ENCODE data around the gene ZNF70. TPM values are rescaled to one million over a fixed set of nuclear protein-coding genes. Genes with fewer than 3 reads are reported as not detected.

ZNF70 gene
- 3.7 TPM for total RNA-seq

DNA sequence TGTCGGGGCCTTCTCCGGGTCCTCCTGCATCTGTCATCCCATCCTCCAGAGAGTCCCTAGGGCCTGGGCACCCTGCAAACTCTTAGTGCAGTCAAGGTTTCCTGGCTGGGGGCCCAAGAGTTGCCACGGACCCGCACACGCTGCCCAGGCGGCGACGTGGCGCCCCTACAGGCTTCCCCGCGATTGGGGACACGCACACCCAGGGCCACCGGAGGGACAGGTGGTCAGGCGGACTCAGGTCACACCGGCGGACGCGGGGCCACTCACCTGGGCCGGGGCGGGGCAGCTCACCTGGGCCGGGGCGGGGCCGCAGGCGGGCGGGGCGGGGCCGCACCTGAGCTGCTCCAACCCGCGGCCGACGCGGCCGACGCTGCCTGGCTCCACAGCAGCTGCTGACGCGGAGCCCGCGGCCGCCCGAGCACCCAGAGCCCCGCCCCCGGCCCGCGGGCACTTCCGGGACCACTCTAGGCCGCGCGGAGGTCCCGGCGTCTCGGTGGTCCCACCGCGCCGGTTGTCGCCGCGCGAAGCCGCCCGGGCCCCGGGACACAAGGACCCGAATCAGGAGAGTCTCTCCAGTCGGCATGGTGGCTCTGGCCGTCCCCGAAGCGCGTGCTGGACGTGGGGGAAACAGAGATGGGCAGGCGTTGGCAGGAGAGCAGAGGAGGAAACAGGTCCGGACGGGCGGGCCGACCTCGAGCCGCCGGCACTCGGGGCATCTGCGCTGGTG, at the start of gene ZNF70:
ZNF70 (minus strand) TSS at position 399 of the 727 bp plus-strand sequence. CDS start 5,972 bp downstream, outside the sequence.
- FAIRE-seq (no peak), DNase-seq (ENCODE audit: low spot score in 2 of 2) (peak; percentile 91 to 92)

- DNase-seq (ENCODE audit: low spot score in 2 of 2) (no peak), FAIRE-seq (no peak)
Measured at GRCh38 chr22:23796461-23796860, 45.5 kb upstream of the ZNF70 start.

- no peak for FAIRE-seq
- no peak for DNase-seq (ENCODE audit: low spot score in 2 of 2)
Measured at GRCh38 chr22:23793326-23793725, 42.4 kb upstream of the ZNF70 start.

DNA sequence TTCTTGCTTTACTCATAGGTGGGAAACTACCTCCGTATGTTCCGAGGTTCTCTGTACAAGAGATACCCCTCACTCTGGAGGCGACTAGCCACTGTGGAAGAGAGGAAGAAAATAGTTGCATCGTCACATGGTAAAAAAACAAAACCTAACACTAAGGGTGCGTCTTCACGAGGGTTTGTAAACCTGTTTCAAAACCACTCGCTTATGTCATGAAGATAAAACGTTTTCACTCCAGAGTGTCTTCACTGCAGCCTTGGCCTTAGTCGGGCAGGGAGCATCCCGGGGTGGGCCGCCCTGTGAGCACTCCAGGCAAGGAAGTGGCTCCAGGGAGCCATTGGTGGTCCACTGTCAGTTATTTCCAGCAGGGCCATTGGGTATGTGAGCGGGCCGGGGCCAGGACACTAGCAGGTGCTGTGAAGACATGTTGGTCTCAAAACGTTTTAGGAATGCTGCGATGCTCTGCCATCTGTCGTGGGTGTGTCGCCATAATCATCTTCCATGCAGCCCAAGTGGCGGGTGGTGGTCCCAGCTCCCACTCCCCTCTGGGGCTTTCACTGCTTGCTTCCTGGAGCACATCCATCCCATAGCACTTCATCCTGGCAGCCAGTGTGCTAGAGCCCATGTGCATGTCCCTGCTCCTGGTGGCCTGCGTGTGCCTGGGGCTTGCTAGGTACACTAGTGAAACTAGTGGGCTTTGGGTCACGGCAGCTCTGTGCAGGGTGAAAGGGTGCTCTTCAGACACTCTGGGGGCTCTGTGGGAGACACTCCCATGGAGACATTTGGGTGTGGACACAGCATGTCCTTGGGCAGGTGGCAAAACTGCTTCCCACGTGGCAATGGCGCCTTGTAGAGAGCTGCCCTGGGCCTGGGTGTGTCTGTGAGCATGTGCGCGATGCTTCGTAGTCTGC, 41.1 kb upstream of the ZNF70 start:
- DNase-seq (ENCODE audit: low spot score in 2 of 2) (no peak), FAIRE-seq (no peak)

DNA sequence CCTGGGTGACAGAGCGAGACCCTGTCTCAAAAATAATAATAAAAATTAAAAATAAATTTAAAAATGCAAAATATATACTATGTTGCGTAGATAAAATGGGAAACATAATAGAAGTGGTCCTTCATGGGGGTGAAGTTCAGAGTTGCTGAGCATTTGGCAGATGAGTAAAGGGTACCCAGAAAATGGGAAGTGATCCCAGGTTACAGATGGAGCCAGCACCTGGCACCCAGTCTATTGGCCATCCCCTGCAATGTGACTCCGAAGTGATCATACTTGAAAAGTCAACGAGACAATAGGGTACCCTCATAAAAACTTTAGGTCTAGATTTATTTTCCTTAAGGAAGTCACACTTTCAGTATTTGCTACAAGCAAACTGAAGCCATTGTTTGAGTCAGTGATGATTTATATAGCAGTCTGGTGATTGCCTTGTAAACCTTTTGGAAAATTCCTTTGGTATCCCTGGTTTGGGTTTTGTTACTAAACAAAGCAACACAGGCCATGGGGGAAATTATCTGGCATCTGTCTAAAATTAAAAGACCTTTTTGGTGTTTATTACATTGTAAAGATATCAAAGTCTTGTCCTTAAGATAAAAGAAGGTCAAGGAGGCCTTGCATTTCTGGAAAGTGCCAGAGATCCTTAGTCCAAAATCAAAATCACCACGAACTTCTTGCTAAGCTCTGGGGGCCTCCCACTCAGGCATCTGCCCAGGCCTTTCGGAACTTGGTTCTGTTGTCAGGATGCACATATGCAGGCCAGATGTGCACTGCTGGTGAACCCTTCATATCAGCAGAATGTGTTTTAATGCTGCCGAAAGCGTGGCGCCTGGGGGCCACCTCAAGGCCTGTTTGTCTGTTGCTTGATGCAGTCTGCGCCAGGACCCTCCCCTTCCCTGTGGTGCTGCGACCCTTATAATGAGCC, 40.2 kb upstream of the ZNF70 start:
- no peak for DNase-seq (ENCODE audit: low spot score in 2 of 2)
- no peak for FAIRE-seq

DNA sequence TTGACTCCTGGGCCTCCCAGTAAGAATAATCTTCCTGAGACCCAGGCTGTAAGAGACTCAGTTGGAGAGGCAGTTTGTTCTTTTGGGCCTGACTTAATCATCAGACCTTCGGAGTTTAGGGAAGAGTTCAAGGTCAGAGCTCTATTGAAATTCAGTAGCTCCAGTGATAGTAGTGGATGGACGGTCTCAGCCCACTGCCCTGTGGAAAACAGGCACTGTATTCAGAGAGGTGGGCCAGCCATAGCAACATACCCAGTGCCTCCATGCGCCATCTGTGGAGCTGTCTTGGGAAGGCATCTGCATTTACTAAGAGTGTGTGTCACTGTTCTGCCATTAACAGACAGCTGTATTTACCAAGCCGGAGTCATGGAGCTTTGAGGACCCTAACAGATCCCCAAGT, 38.7 kb upstream of the ZNF70 start:
- DNase-seq (ENCODE audit: low spot score in 2 of 2) (no peak), FAIRE-seq (no peak)

GRCh38 chr22:23789121-23789520, 38.2 kb upstream of the ZNF70 start:
- FAIRE-seq (no peak), DNase-seq (ENCODE audit: low spot score in 2 of 2) (no peak)

- FAIRE-seq, result no peak
- no peak for DNase-seq (ENCODE audit: low spot score in 2 of 2)
Measured at GRCh38 chr22:23787910-23788309, 37.0 kb upstream of the ZNF70 start.

- FAIRE-seq, result no peak
- no peak for DNase-seq (ENCODE audit: low spot score in 2 of 2)
Measured at GRCh38 chr22:23787600-23787896, 36.6 kb upstream of the ZNF70 start.

- FAIRE-seq (no peak), DNase-seq (ENCODE audit: low spot score in 2 of 2) (peak; percentile 91 to 95)
Measured at GRCh38 chr22:23786752-23787599, 36.1 kb upstream of the ZNF70 start, which contains the start of gene SMARCB1. SMARCB1 (plus strand) TSS chr22:23786966; CDS start chr22:23787170, 204 bp downstream.

DNA sequence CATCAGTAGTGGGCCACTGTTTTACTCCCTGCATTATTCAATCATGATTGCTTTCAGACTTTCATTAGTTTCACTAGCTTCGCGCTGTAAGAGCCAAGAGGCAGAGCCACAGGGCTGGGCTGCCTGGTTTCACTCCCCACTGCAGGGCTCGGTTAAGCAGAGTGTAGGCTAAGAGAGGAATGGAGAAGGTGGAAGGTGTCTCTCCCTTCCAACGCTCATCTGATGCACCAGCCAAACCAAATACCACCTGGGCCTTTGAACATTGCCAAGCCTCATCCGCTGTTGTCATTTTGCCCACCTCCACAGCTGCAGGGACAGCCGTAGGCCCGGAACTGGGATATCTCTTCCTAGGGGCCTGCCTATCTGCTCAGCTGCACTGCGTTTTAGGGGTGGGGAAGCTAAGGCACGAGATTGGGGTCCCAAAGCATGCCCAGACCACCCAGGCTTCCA, 35.4 kb upstream of the ZNF70 start:
- no peak for DNase-seq (ENCODE audit: low spot score in 2 of 2)
- FAIRE-seq, result no peak

- DNase-seq (ENCODE audit: low spot score in 2 of 2), result no peak
- FAIRE-seq, result no peak
Measured at GRCh38 chr22:23784215-23784732, 33.4 kb upstream of the ZNF70 start.

- FAIRE-seq (no peak), DNase-seq (ENCODE audit: low spot score in 2 of 2) (no peak)
Measured at GRCh38 chr22:23783265-23784150, 32.6 kb upstream of the ZNF70 start.

GRCh38 chr22:23782703-23783102, 31.8 kb upstream of the ZNF70 start:
- no peak for DNase-seq (ENCODE audit: low spot score in 2 of 2)
- no peak for FAIRE-seq

- no peak for DNase-seq (ENCODE audit: low spot score in 2 of 2)
- FAIRE-seq, result no peak
Measured at GRCh38 chr22:23782252-23782651, 31.3 kb upstream of the ZNF70 start.

GRCh38 chr22:23781511-23782183, 30.7 kb upstream of the ZNF70 start:
- FAIRE-seq, result no peak
- DNase-seq (ENCODE audit: low spot score in 2 of 2), result no peak

- peak; percentile 69 to 81 for DNase-seq (ENCODE audit: low spot score in 2 of 2)
- no peak for FAIRE-seq
Measured at GRCh38 chr22:23781065-23781464, 30.2 kb upstream of the ZNF70 start.
